Superior temporal gyrus (tissue), 1 donor: ENCODE results near the gene CCER1.
"Not testable (repeated sequence)": the region's sequence is repeated elsewhere in the genome, so short reads cannot be mapped to it uniquely, and the experiment has no call there.

Experiments
- DNase-seq: peaks from one replicate; pipeline ENCODE4 v3.0.0-alpha.2; 2016; ENCODE audit errors: extremely low spot score

CCER1 gene, protein sequence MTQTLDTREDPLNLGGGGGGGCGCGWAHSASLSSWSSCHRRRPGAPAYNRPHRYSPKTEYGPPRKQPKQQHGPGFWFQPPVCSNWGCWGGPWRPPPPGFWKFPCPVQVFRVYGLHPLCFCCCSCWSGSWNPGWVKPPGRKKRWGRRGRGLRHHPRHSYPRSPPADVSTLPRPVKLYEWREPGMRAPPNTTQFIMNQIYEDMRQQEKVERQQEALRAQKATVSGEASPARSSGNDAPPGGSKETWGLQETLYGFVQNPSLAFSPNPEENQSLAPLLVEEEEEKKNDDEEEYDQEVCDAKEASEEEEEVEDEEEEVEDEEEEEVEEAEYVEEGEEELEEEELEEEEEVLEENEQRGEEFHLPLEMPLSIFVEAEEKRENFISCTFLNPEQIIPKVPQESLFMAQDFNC

DNA sequence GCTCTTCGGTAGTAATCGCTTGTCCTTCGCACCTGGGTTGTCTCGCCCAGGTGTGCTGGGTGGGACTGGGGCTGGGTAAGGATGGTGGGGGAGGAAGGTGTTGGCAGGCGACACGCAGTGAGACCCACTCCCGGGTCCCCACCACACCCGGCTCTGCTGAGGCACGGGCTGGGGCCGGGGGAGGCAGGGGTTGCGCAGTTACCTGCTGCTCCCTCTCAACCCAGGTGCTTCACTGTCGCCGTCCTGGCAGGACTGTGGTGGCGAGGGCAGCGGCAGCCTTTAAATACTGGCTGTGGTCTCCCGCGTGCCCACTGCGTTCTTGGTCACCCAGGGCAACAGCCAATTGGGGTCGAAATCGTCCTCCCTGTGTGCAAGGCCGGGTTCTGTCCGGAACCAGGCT is at the start of gene CCER1:
Gene CCER1, minus strand, starts transcription at position 256 of the 400 bp plus-strand sequence. CDS start 434 bp downstream, outside the sequence.
- no peak for DNase-seq

DNA sequence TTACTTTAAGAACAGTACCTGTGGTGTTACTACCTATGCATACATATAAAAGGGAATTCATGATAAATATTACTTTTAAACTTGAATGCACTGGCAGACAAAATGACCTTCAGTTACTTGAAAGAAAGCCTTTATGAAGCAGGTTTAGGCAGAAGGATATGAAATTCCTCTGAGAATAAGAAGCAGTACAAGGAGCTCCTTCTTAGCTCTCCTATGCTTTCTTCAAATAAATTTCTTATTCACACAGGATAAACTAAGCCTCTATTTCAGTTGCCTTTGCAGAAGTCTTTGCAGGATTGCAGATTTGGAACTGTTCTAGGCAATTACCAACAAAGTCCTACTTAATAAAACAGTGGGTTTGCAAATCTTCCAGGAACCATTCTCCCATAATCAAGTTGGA is 48.8 kb upstream of the CCER1 start:
- DNase-seq: no peak

DNA sequence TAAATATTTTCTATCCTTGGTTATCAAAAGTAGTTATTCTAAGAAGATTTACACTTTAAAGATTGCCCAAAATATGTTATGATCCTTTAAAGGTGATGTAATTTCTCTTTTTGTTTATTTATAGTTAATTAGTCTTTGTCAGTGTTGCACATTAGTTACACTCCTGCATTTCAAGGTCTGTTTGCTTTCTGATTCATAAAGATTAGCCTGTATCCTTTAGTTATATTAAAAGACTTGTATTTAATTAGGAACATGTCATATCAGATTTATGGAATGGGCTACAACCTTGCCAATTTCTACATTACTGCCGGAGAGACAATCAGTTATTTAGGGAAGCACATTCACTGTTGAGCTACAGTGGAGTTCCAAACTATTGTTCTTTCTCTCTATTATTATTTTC is 46.3 kb upstream of the CCER1 start:
- no peak for DNase-seq

DNA sequence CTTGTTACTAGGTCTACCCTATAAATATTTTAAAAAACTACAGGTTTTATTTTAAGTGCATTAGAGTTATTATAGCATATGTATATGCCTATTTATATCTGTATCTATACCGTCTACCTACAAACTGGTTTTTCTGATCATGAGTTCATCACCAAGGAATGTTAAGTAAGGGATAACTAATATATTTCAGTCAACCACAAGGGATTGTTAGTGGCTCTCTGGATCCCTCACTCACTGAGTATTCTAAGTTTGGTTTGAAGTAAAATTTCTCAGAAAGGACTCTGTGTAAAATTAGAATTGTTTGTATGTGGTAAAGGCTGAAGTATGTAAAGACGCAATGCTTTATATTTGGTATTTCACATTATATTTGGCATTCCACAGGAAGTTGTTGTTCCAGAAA is 45.0 kb upstream of the CCER1 start:
- no peak for DNase-seq

DNA sequence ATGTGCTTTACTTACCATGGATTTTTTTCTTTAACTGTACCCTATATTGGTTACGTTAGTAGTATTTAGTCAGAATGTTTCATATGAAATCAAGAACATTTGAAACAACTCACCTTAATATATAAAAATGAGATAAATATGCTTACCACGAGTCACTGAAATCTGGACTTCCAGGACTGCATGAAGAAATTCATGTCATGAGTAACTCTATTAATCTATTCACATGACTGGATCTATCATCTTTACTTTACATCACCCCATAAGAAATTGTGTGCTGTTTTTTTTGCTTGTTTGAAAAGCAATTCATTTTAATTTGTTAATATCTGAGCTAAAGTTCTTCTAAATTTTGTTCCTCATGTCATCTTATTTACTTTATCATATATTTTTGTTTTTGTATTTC is 44.6 kb upstream of the CCER1 start:
- DNase-seq: no peak

DNA sequence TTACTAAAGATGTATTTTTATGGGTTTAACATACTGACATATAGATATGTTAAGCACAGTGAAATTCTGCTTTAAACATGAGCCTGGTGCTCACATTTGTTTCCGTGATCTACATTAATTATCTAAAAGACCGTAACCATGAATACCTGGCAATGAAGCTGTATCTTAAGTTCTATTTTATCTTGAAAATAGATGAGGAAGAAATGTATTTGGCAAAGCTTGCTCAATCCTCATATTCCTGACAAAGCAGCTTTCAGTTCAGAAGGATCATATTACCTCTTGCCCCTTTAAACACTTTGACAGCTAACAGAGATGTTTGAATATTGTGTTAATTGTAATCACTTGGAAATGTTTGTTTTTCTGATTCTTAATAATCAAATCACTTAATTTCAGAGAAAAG is 40.0 kb upstream of the CCER1 start:
- DNase-seq: no peak

DNA sequence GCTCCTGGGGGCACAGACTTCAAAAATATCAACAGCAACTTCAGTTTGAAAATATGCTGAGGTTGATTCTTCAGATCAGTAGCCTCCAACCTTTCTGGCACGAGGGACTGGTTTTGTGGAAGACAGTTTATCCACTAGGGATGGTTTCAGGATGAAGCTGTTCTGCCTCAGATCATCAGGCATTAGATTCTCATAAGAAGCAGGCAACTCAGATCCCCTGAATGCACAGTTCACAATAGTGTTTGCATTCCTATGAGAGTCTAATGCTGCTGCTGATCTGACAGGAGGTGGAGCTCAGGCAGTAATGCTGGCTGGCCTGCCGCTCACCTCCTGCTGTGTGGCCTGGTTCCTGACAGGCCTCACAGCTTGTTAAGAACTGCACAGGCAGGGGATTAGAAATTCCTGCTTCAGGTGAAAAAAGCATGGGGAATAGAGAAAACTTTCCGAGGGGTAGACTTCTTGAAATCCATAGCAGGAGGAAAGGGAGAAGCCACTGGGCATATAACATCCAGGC is 37.0 kb upstream of the CCER1 start:
- DNase-seq: no peak

DNA sequence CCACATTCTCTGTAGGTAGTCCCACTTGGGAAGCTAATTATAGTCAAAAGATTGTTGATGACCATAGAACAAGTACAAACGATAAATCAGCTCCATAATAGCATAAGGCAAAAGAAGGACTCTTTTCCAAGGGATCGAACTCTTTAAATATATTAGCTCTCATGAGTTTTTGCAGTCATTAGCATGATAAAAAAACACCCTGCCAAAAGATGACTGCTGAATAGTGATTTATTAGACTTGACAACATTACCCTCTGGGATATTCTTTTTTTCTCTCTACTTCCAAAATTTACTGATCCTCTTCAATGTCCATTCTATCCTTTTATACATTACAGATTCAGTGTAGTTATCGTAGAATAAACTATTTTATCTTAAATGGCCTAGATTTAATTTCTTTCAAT is 35.6 kb upstream of the CCER1 start:
- DNase-seq: no peak

DNA sequence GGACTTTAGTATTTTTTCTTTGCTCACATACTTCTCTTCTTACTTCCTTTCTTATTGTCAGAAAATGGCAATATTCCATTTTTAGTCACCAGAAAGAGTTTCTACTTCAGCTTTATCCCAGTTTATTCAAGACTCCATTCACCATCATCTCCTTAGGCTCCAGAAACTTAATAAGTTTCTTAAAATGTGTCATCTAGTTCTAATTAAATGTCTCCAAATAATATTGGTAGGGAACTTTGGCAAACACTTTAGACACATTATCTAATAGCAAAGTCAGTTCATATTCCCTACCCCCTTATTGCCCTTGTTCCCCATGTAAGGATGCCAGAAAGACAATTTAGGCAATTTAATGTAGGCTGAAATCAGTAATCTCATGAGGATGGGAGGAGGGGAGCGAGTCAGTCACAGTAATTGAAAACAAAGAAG is 34.7 kb upstream of the CCER1 start:
- DNase-seq: no peak

DNA sequence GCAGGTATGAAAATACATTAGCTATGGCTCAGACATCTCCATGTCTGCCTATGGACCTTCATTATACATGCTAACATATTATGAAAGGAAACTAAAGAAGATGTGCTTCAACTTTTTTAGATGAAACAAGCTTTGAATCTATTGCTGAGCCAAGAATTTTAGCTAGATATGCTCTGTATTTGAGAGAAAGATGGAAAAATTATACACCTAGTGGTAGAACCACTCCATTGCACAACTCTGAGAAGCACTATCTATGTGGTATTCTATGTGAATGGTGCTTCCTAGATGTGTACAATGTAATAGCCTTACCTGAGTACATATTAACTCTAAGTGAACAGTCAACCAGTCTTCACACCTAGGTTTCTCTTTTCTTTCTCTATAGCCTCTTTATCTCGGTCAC is 32.5 kb upstream of the CCER1 start:
- no peak for DNase-seq

DNA sequence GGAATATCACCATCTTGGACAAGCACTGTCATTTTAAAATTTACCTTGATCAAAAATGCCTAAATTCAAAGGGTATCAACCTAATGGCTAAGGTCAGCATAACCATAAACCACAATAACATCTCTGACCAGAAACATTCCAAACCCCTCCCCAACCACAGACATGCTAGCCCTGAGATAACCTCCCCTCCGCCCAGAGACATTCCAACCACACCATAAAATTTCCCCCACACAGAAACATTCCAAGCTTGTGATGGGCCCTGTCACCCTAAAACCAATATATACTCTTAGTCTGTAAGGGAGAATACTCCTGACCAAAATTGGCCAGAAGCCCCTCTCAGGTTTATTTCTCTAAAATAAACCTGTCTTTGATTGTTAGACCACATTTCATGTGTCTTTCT is 32.1 kb upstream of the CCER1 start:
- no peak for DNase-seq

DNA sequence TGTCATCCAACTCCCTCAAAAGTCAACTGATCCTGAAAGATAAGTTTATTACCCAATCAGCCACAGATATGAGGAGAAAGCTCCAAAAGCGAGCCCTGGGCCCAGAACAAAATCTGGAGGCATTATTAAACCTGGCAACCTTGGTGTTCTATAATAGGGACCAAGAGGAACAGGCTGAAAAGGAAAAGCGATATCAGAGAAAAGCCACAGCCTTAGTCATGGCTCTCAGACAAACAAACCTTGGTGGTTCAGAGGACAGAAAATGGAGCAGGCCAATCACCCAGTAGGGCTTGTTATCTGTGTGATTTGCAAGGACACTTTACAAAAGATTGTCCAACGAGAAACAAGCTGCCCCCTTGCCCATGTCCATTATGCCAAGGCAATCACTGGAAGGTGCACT is 30.4 kb upstream of the CCER1 start:
- not testable (repeated sequence) for DNase-seq

DNA sequence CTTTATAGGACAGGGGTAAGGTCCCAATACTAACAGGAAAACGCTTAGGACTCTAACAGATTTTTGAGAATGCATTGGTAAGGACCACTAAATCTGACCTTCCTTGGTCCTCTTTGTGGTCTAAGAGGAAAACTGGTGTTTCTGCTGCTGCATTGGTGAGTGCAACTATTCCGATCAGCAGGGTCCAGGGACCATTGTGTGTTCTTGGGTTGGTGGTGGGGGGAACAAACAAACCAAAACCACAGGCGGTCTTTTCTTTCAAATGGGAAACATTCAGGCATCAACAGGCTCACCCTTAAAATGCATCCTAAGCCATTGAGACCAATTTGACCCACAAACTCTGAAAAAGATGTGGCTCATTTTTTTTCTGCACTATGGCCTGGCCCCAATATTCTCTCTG is 29.1 kb upstream of the CCER1 start:
- DNase-seq: no peak

DNA sequence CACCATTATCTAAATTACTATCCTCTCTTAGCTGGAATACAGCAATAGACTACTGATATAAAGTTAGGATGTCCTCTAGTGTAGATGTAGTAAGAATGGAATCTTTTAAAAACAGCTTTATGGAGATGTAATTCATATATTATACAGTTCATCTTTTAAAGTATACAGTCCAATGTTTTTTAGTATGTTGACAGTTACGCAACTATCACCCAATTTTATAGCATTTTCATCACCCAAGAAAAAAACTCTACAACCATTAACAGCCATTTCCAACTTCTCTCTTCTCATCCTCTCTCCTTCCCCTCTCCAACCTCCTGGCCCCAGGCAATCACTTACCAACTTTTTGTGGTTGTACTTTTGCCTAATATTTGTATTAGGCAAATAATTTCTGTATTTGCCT is 27.2 kb upstream of the CCER1 start:
- DNase-seq: no peak

DNA sequence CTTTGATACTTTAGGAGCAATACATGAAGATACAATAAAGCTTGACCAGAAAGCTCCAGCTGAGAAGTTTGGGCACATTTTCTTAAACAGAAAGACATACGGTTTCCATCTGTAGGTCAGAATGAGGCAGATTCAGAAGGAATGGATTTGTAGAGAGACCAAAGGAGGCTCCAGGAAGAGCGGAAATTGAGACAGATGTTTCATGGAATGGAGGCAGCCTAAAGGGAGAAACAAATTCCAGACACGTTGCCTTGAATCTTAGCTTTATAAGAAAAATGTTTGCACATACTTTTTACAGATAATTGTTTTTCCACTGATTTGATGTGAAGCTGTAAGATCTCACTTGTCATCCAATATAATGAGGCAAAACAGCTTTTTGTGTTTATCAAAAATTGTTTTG is 25.0 kb upstream of the CCER1 start:
- no peak for DNase-seq

DNA sequence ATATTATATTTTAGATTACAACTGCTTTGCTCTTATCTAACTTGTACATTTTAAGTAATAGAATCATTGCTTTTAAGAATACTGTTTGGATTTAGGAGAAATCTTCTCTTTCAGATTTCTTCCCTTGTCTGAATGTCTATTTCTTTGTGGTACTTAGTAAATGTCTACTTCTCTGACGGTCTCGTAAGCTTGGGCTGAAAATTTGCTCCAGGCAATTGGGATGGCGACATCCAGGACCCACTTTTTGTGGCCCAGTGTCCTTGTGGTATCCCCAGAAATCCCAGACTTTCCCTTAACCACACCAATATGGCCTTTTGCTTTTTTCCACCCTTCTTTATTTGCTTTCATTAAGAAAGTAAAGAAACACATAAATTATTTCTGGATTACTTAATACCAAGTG is 24.0 kb upstream of the CCER1 start:
- DNase-seq: no peak

DNA sequence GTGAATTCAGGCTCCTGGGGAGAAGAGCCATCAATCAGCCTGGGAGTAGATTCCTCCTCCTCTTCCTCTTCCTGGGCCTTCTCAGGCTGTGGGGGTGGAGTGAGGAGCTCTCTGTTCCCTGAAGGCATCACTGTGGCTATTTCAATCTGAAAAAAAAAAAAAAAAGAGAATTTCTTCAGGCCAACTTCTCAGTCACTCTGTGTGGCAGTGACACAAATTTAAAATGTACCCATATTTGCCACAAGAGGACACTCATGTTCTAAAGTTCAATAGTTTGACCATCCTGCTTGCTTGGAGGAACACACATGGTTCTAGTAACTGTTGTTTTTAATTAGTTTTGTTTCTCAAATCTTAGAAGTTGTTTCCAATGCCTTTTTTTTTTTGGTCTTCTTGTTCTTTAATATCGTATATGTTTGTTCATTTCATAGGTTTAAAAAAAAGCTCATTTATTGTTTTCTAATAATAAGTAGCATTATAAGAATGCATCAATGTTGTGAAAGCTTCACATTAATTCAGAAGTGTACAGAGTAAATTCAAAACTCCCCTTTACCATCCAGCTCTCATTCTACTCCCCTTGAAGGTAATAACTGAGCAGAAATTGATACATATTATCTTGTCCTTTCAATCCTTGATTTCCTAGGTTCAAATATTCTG is 23.3 kb upstream of the CCER1 start:
- DNase-seq: peak; percentile 75

DNA sequence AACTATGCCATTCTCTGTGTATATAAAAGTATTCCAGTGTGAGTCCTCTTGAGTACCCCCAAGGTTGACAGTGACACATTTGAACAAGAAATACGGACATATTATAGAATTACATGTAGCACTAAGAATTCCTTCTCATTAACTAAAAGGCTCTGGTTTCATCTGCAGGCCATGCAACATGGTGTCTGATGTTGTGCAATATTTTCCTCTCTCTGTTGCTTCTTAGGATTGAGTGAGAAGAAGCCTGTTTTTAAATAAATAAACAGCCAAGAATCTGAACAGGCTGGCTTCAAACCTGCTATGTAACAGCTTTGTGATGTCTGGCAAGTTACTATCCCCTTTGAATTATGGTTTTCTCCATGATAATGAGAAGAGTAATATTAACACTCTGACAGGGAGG is 22.2 kb upstream of the CCER1 start:
- DNase-seq: no peak

DNA sequence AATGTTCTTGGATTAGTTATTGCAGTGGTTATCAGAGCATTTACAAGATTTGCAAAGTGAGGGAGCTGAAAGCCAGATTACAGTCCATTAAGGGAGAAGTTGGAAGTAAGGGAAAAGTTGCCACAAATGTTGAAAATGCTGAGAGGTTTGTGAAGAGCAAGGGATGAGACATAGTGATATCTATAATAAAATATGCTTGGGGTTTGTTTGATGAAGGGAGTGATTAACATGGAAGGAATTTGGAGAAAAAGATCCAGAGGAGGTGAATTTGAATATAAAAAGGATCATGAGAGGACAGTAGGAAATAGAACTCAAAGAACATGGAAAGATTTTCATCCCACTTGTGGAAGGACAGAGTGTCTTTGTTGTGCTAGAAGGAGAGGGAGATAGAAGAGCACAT is 19.3 kb upstream of the CCER1 start:
- DNase-seq: no peak

DNA sequence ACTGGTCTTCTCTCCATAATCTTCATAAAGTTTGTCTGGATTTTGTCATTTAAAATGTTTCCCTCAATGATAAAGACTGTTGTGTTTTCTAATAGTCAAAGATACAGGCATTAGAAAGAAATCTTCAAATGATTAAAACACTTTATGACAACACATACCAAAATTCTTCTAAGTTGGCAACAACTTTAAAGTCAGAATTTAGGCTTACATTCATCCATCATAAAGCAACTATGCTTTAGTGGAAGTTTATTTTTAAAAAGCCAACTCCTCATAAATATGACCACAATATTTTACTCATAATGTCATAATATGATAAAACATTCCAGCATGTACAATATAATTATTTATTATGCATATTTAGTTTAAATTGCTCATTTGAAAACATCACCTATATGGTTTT is 17.2 kb upstream of the CCER1 start:
- no peak for DNase-seq

DNA sequence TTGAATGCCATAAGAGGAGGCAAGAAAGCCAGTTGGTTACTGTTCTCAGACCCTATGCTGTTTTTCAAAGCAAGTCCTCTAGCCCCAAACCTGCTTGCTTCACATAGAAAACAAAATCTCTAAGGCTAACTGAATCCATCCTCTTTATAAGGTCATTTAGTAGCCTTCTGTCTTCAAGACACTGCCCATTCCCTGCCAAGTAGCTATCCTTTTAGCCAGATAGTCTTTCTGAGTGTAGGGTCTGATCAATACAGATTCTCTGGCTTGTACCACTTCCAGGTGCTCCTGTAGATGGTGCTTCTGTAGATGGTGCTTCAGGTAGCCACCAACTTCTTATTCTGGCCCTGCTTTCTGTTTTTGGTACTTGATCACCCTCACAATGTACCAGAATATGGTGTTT is 15.9 kb upstream of the CCER1 start:
- no peak for DNase-seq

DNA sequence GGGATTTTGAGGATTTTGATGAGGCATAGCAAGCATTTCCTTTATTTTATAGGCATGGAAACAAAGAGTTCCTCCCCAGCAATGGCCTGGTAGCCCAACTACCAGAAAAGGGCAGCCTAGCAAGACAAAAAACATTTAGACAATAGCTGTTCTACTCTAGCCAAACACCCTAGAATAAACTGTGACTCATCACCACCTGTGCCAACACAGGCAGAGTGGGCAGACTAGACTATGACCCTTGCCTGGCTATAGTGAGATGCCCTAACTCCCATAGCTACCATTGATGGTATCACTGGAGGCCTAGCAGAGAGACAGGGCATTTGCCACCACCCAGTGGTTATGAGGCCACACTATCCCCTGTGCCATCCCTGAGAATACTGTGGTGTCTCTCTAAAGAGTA is 15.5 kb upstream of the CCER1 start:
- DNase-seq: no peak

DNA sequence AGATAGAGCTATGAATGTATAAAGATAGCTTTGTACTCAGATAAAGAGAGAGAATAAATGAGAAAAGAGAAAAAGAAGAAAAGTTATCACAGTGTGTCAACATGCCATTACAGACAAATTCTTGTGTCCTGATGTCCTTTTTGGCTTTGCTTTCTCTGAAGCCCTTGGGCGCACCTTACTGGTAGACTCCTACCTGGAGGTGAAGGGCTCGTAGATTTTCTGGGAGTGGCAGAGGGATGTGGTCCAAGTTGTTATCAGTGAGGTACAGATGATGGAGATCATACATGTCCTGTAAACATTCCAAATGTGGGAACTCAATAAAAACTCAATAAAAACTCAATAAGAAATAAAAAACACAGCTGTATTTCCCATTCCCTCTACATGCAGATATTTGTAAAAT is 14.9 kb upstream of the CCER1 start:
- DNase-seq: no peak
